PC-9 (cell line): ENCODE data around the gene LRIG1.

Source experiments
- EZH2 ChIP-seq: fragments of 200-600 bp; sonication (generic); IDR thresholded peaks from 2 replicates; pipeline ENCODE4 v1.8.0; 2017; ENCODE audit warnings: antibody characterized with exemption, low read depth
- TF ChIP-seq, protein P1 (sequence below): fragments of 200-600 bp; sonication (generic); conservative IDR thresholded peaks from 2 replicates; pipeline ENCODE4 v1.6.1; 2017; ENCODE audit warnings: mixed run types, antibody characterized with exemption, mild to moderate bottlenecking, moderate library complexity

DNA sequence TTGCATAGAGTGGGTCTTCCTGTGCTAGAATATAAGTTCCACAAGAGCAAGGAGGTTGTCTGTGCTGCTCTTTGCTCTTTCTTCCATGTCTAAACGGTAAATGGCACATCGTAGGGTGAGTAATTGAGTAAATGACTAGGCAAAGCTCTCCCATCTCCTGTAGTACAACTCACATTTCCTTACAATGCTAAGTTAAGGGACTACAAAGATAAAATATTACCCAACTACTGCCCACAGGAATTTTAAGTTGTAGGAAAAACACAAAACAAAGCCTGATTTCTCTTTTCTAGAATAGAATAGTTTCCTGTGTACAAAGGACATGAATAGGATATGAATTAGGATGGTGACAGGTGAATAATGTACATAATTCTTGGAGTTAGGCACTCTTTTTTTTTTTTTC lies 19.9 kb upstream of the LRIG1 start:
- TF ChIP-seq, protein P1, sequence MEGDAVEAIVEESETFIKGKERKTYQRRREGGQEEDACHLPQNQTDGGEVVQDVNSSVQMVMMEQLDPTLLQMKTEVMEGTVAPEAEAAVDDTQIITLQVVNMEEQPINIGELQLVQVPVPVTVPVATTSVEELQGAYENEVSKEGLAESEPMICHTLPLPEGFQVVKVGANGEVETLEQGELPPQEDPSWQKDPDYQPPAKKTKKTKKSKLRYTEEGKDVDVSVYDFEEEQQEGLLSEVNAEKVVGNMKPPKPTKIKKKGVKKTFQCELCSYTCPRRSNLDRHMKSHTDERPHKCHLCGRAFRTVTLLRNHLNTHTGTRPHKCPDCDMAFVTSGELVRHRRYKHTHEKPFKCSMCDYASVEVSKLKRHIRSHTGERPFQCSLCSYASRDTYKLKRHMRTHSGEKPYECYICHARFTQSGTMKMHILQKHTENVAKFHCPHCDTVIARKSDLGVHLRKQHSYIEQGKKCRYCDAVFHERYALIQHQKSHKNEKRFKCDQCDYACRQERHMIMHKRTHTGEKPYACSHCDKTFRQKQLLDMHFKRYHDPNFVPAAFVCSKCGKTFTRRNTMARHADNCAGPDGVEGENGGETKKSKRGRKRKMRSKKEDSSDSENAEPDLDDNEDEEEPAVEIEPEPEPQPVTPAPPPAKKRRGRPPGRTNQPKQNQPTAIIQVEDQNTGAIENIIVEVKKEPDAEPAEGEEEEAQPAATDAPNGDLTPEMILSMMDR, result no peak
- TF ChIP-seq EZH2, result no peak
